ENCODE results near the gene IFIT3.

IFIT3 gene

DNA sequence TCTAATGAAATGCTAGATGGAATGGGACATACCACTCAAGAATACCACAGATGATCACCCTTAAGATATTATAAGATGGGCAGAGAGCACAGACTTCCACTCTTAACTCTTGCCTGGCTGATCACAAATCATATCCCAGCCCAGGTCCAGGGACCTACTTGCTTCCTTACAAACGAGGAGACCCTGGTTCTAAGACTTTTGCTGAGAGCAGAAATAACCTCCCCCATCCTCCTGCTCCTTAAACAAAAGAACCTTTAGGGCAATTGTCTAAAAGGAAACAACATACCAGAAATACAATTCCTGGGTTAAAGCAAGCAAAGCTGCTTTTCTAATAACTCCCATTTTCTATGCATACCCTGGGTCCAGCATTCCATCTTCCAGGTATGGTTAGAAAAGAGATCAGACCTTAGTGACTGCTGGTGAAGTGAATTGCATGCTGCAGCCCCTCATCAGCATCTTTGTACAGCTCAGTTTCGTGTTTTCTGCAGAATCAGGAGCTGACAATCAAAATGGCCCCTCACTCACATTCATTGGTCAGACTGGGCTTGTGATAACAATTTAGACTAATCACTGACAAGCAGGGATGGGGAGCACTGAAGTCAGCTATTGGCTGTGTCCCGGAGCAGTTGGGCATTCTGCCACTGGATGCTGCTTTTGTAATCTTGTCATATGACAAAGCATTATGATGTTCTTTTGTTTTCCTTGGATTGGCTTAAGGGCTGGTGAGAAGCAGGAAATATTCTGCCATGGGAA lies 14.6 kb downstream of the IFIT3 start:
- H3K9me3 ChIP-seq (ENCODE audit: insufficient read depth, low read depth, low read length) = no peaks in the 10 kb centered on the region
- H3K36me3 ChIP-seq (ENCODE audit: insufficient read depth, low read length) = no peaks in the 10 kb centered on the region
- no peak overlapping the region for H2AFZ ChIP-seq (ENCODE audit: low read length)
- H3K4me3 ChIP-seq (ENCODE audit: low read length, poor library complexity, severe bottlenecking) = no peak overlapping the region
- H3F3A ChIP-seq (ENCODE audit: low read depth) = no peaks in the 10 kb centered on the region
- H3K9ac ChIP-seq (ENCODE audit: low read depth, low read length, poor library complexity, severe bottlenecking) = no peak overlapping the region
- H3K27me3 ChIP-seq (ENCODE audit: insufficient read depth, low read length, poor library complexity, severe bottlenecking) = no peaks in the 10 kb centered on the region
- no peaks in the 10 kb centered on the region for H3K79me2 ChIP-seq (ENCODE audit: insufficient read depth, low read length)
- no peaks in the 10 kb centered on the region for H4K20me1 ChIP-seq (ENCODE audit: insufficient read depth, low read length, poor library complexity, severe bottlenecking)
- H3K4me1 ChIP-seq (ENCODE audit: insufficient read depth, low read length, poor library complexity, severe bottlenecking) = peaks cover 9% of the 10 kb centered on the region
- H3K4me2 ChIP-seq (ENCODE audit: low read depth, low read length, poor library complexity, severe bottlenecking) = no peak overlapping the region
- no peaks in the 10 kb centered on the region for H3K9me2 ChIP-seq (replicated peaks; ENCODE audit: low read depth, low read length)
- TF ChIP-seq, protein P1, sequence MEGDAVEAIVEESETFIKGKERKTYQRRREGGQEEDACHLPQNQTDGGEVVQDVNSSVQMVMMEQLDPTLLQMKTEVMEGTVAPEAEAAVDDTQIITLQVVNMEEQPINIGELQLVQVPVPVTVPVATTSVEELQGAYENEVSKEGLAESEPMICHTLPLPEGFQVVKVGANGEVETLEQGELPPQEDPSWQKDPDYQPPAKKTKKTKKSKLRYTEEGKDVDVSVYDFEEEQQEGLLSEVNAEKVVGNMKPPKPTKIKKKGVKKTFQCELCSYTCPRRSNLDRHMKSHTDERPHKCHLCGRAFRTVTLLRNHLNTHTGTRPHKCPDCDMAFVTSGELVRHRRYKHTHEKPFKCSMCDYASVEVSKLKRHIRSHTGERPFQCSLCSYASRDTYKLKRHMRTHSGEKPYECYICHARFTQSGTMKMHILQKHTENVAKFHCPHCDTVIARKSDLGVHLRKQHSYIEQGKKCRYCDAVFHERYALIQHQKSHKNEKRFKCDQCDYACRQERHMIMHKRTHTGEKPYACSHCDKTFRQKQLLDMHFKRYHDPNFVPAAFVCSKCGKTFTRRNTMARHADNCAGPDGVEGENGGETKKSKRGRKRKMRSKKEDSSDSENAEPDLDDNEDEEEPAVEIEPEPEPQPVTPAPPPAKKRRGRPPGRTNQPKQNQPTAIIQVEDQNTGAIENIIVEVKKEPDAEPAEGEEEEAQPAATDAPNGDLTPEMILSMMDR (conservative IDR thresholded peaks at IDR 0.05; ENCODE audit: low read length) = no peak
- no peak for TF ChIP-seq EZH2phosphoT487 (IDR thresholded peaks at IDR 0.05; ENCODE audit: borderline replicate concordance)

DNA sequence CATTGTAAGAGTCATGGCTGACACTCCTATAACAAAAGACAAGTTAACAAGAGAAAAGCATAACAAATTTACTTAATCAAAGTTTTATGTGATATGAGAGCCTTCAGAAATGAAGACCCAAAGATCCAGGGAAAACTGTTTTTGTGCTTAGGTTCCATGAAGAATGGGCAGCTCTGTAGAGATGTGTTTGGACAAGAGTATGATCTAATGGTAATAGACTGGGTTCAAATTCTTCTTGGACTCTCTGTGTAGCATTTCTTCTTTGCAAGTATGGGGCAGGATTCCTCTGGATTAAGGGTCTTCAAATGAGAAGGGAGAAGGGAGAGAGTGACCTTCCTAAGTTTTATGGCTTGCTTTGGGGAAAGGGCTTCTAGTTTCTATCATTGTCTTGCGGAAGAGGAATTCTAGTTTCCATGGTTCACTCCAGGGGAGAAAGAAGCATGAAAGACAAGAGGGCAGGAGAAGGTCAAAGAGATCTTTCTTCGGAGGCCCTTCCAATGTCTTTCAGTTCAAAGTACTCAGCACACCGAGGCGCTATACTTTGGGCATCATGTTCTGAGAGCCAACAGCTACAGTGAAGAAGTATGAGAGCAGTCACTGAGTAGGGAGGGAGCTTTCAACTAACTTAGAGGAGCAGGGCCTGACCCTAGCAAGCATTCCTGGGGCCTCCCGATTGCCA lies 15.4 kb downstream of the IFIT3 start:
- Histone ChIP-seq H3K27me3 (ENCODE audit: insufficient read depth, low read length, poor library complexity, severe bottlenecking) (no peaks in the 10 kb centered on the region), H3K4me1 (ENCODE audit: insufficient read depth, low read length, poor library complexity, severe bottlenecking) (peaks cover 17% of the 10 kb centered on the region), H3K36me3 (ENCODE audit: insufficient read depth, low read length) (no peaks in the 10 kb centered on the region), H3K4me2 (ENCODE audit: low read depth, low read length, poor library complexity, severe bottlenecking) (no peak overlapping the region), H2AFZ (ENCODE audit: low read length) (no peak overlapping the region), H3K9ac (ENCODE audit: low read depth, low read length, poor library complexity, severe bottlenecking) (no peak overlapping the region), H3K9me3 (ENCODE audit: insufficient read depth, low read depth, low read length) (no peaks in the 10 kb centered on the region), H3K9me2 (replicated peaks; ENCODE audit: low read depth, low read length) (no peaks in the 10 kb centered on the region), H3K4me3 (ENCODE audit: low read length, poor library complexity, severe bottlenecking) (no peak overlapping the region), H3F3A (ENCODE audit: low read depth) (no peaks in the 10 kb centered on the region), H3K79me2 (ENCODE audit: insufficient read depth, low read length) (no peaks in the 10 kb centered on the region), H4K20me1 (ENCODE audit: insufficient read depth, low read length, poor library complexity, severe bottlenecking) (no peaks in the 10 kb centered on the region)
- no peak for TF ChIP-seq EZH2phosphoT487 (IDR thresholded peaks at IDR 0.05; ENCODE audit: borderline replicate concordance)
- TF ChIP-seq, protein P1 (conservative IDR thresholded peaks at IDR 0.05; ENCODE audit: low read length) = no peak

DNA sequence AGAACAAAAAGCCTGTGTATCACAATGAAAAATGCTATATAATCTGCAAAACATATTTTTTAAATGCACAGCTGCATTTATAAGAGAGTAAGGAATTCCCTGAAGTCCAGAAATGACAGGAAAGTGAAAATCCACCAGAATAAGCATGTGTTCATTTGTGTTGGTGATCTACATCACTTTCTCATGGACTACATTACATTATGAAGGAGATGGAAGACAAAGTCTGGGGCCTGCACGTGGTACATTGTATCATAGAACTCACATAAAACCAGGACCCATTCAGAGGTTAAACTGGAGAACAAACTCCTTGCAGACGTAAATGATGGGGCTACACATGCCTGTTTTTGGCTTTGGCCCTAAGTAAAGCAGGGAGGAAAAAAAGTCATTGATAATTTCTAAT lies 16.4 kb downstream of the IFIT3 start:
- H3K4me1 ChIP-seq (ENCODE audit: insufficient read depth, low read length, poor library complexity, severe bottlenecking) = peaks cover 26% of the 10 kb centered on the region
- no peak for TF ChIP-seq EZH2phosphoT487 (IDR thresholded peaks at IDR 0.05; ENCODE audit: borderline replicate concordance)
- TF ChIP-seq, protein P1 (conservative IDR thresholded peaks at IDR 0.05; ENCODE audit: low read length) = no peak
- no peaks in the 10 kb centered on the region for H3F3A ChIP-seq (ENCODE audit: low read depth)
- H3K9ac ChIP-seq (ENCODE audit: low read depth, low read length, poor library complexity, severe bottlenecking) = no peak overlapping the region
- no peaks in the 10 kb centered on the region for H4K20me1 ChIP-seq (ENCODE audit: insufficient read depth, low read length, poor library complexity, severe bottlenecking)
- no peak overlapping the region for H2AFZ ChIP-seq (ENCODE audit: low read length)
- H3K79me2 ChIP-seq (ENCODE audit: insufficient read depth, low read length) = no peaks in the 10 kb centered on the region
- H3K4me3 ChIP-seq (ENCODE audit: low read length, poor library complexity, severe bottlenecking) = no peak overlapping the region
- no peaks in the 10 kb centered on the region for H3K9me2 ChIP-seq (replicated peaks; ENCODE audit: low read depth, low read length)
- no peaks in the 10 kb centered on the region for H3K36me3 ChIP-seq (ENCODE audit: insufficient read depth, low read length)
- H3K4me2 ChIP-seq (ENCODE audit: low read depth, low read length, poor library complexity, severe bottlenecking) = no peak overlapping the region
- no peaks in the 10 kb centered on the region for H3K27me3 ChIP-seq (ENCODE audit: insufficient read depth, low read length, poor library complexity, severe bottlenecking)
- H3K9me3 ChIP-seq (ENCODE audit: insufficient read depth, low read depth, low read length) = no peaks in the 10 kb centered on the region

Measured in Loucy (cell line).